Heart left ventricle (tissue), 16 donors: Measurements from ENCODE around the gene DCUN1D2. TPM values are rescaled to one million over a fixed set of nuclear protein-coding genes. Genes with fewer than 3 reads are reported as not detected.

ENCODE experiments used
- ATAC-seq, 4 donors: fragments of 200-7000 bp; cut with Tn5 transposase; one replicate each; pipeline ENCODE4 v1.9.1; 2020 to 2022; ENCODE audit warnings: moderate library complexity in 4 of 4, mild to moderate bottlenecking in 3 of 4, moderate number of reproducible peaks in 1 of 4
- DNase-seq, 5 donors: peaks; one replicate each; pipeline ENCODE4 v3.0.0-alpha.2; 2020
- H3K27ac ChIP-seq, 12 donors: fragments of 200-600 bp; sonication (generic) in 4 of 12; one replicate each; pipeline versions ENCODE4 v1.5.0 to v1.8.0; 2016 to 2022; ENCODE audit warnings: mild to moderate bottlenecking in 2 of 12
- H3K27me3 ChIP-seq, 9 donors: fragments of 200-600 bp; sonication (generic) in 2 of 9; one replicate each; pipeline versions ENCODE4 v1.5.1 to v1.8.0; 2016 to 2022; ENCODE audit warnings: mild to moderate bottlenecking in 3 of 9
- H3K36me3 ChIP-seq, 9 donors: fragments of 200-600 bp; sonication (generic) in 2 of 9; one replicate each; pipeline versions ENCODE4 v1.5.0 to v1.8.0; 2018 to 2022; ENCODE audit warnings: mild to moderate bottlenecking in 2 of 9
- H3K4me1 ChIP-seq, 12 donors: fragments of 200-600 bp; sonication (generic) in 4 of 12; one replicate each; pipeline versions ENCODE4 v1.5.0 to v1.8.0; 2016 to 2022; ENCODE audit warnings: mild to moderate bottlenecking in 3 of 12
- H3K4me3 ChIP-seq, 12 donors: fragments of 200-600 bp; sonication (generic) in 4 of 12; one replicate each; pipeline versions ENCODE4 v1.5.0 to v1.8.0; 2017 to 2022; ENCODE audit warnings: mild to moderate bottlenecking in 9 of 12, moderate library complexity in 4 of 12
- H3K9me3 ChIP-seq, 12 donors: fragments of 200-600 bp; sonication (generic) in 4 of 12; one replicate each; pipeline versions ENCODE4 v1.5.0 to v1.8.0; 2016 to 2022; ENCODE audit warnings: mild to moderate bottlenecking in 1 of 12
- CTCF ChIP-seq, 12 donors: fragments of 200-600 bp; sonication (generic) in 4 of 12; IDR thresholded peaks; one replicate each; pipeline versions ENCODE4 v1.5.0 to v1.8.0; 2018 to 2022; ENCODE audit warnings: antibody characterized with exemption in 12 of 12, mild to moderate bottlenecking in 5 of 12
- POLR2A ChIP-seq, 2 donors: fragments of 450-650 bp; IDR thresholded peaks; one replicate each; pipeline ENCODE4 v1.6.1; 2017; ENCODE audit warnings: antibody characterized with exemption in 2 of 2, mild to moderate bottlenecking in 2 of 2, moderate library complexity in 2 of 2
- WGBS, 4 donors: extraction: QIAGEN DNeasy Blood & Tissue Kit in 2 of 4; methylation state at CpG; one replicate each; pipeline versions ENCODE4 v1.1.5 to v1.1.7; 2013 to 2018; 5-methylcytosine and 5-hydroxymethylcytosine counted together
- intact Hi-C, 10 donors: fragments of 100-400 bp; cut with DNase I; formaldehyde crosslinking; loops; one replicate each; pipeline versions ENCODE4 v1.11.1 to v1.14.2; 2022
- polyA plus RNA-seq, 2 donors: library from polyadenylated mRNA; stranded (reverse); fragments of 200-250 nt; gene quantifications; one replicate each; pipeline ENCODE4 v1.2.3, GENCODE V29; 2013
- total RNA-seq, 9 donors: library from RNA; depleted of rRNA in 2 of 9; stranded (reverse); fragments of >200 nt in 2 of 9; fragmentation: NEBNext Ultra II Directional in 3 of 9; extraction: Animal tissue kit (Norgen Biotek cat#: 25700) in 3 of 9; gene quantifications; one replicate each; pipeline versions ENCODE4 v1.1.0 to v1.2.4, GENCODE V29; 2016 to 2023
- donor health status: ischemic (EF 13 %, LVEDD 7.1; RV severe dilation, severe dysfunction).
- donor health status: healthy with polysubstance abuse.
- donor health status: DM: no; HTN: yes; CAD: no.
- donor health status: DM: no; HTN: no; CAD: no.
- donor health status: ischemic (EF 25% LVEDD 6.9; RV normal size, moderate dysfunction).
- donor health status: ischemic (EF 25% LVEDD 5.7; RV mildly dilated, moderate dysfunction).
- donor health status: healthy.
- donor health status: DM: yes; HTN: yes; CAD: no.
- donor health status: ischemic (EF 35%, LVEDD 5.7; RV mildly dilated, moderate dysfunction).
- donor health status: nonischemic (EF 11% LVEDD 7.7; RV severe dilation, severe dysfunction).
- donor health status: DM: yes; HTN: yes; CAD: no.
- donor health status: PGD.
- donor health status: ischemic (EF 29% LVEDD 5.4; RV normal size, mild dysfunction).
- donor health status: nonischemic (EF 23%, LVEDD 6.1; RV moderate dilation, normal function).

The DCUN1D2 gene
- total and polyA plus RNA-seq, 11 donors = 68.7 to 247 (median 153) TPM

GRCh38 chr13:113488283-113488682, 2.2 kb downstream of the DCUN1D2 start:
- intact Hi-C loops = no loop called here
- Histone ChIP-seq H3K27ac (peak overlapping the region in 10 of 12 donors; percentile 23 to 98 (median 94)), H3K4me1 (peaks cover 0 to 78% (median 42%) of the 10 kb centered on the region in 12 donors), H3K36me3 (peaks cover 0 to 7% (median 0%) of the 10 kb centered on the region in 9 donors), H3K4me3 (peak overlapping the region in 4 of 12 donors; percentile 95 to 98 (median 98)), H3K9me3 (no peaks in the 10 kb centered on the region), H3K27me3 (no peaks in the 10 kb centered on the region)
- TF ChIP-seq CTCF (IDR thresholded peaks at IDR 0.05) (no peak), POLR2A (IDR thresholded peaks at IDR 0.05) (no peak)
- DNase-seq (no peak), ATAC-seq (no peak)
- WGBS, 4 donors = 66 to 79% (median 70%) methylated on average over 3 of the region's 3 CpGs

DNA sequence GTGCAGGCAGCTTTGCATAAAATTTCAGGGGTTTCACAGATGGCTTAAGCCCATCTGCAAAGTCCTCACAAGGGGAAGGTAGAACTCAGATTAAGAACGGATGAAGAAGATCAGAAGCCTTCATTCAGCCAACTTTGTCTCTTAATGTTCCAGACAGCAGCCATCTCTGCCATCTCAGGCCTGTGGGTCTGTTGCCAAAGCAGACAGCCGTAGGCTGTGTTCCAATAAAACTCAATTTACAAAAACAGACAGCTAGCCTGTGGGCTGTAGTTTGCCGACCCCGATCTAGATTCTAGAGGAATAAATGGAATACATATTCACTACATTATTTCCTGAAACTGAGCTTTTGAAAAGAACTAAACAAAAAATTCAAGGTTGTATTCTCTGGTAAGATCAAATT, 3.8 kb downstream of the DCUN1D2 start:
- Histone ChIP-seq H3K4me3 (no peak overlapping the region), H3K27me3 (no peaks in the 10 kb centered on the region), H3K9me3 (no peaks in the 10 kb centered on the region), H3K27ac (peak overlapping the region in 11 of 12 donors; percentile 8 to 97 (median 74)), H3K36me3 (peaks cover 0 to 9% (median 0%) of the 10 kb centered on the region in 9 donors), H3K4me1 (peaks cover 0 to 67% (median 27%) of the 10 kb centered on the region in 12 donors)
- intact Hi-C loops = no loop called here
- DNase-seq (no peak), ATAC-seq (no peak)
- TF ChIP-seq POLR2A (IDR thresholded peaks at IDR 0.05) = no peak
- no peak for TF ChIP-seq CTCF (IDR thresholded peaks at IDR 0.05)
- 41 to 57% (median 48%) methylated on average over 4 of the region's 4 CpGs for WGBS, 4 donors

DNA sequence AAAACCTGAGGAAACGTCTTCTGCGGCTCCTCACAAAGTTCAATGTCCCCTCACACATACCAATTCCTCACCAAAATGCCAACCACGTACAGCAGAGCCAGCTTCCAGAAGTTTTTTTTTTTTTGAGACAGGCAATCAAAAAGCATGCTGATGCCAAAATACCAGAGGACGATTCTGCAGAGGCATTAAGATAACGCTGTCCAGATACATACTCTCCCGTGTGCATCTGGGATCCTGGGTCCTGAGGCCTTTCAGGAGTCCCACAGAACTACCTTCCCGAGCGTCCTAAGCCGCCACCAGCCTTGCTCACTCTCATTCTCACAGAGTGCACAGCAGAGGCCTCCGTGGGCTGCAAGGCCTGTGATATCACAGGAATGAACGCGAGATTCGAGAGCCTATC, 5.0 kb downstream of the DCUN1D2 start:
- intact Hi-C loops = no loop called here
- TF ChIP-seq CTCF (IDR thresholded peaks at IDR 0.05) (no peak), POLR2A (IDR thresholded peaks at IDR 0.05) (no peak)
- H3K4me1 ChIP-seq = peaks cover 0 to 68% (median 26%) of the 10 kb centered on the region in 12 donors
- no peaks in the 10 kb centered on the region for H3K9me3 ChIP-seq
- H3K27me3 ChIP-seq = no peaks in the 10 kb centered on the region
- H3K4me3 ChIP-seq = peak overlapping the region in 5 of 12 donors; percentile 34 to 43 (median 39)
- DNase-seq (peak in 1 of 5 donors; percentile 49), ATAC-seq (peak; percentile 2 to 18 (median 9))
- H3K36me3 ChIP-seq = peaks cover 0 to 10% (median 2%) of the 10 kb centered on the region in 9 donors
- WGBS, 4 donors = 49 to 64% (median 58%) methylated on average over 13 of the region's 13 CpGs
- H3K27ac ChIP-seq = peak overlapping the region in 11 of 12 donors; percentile 8 to 97 (median 74)

DNA sequence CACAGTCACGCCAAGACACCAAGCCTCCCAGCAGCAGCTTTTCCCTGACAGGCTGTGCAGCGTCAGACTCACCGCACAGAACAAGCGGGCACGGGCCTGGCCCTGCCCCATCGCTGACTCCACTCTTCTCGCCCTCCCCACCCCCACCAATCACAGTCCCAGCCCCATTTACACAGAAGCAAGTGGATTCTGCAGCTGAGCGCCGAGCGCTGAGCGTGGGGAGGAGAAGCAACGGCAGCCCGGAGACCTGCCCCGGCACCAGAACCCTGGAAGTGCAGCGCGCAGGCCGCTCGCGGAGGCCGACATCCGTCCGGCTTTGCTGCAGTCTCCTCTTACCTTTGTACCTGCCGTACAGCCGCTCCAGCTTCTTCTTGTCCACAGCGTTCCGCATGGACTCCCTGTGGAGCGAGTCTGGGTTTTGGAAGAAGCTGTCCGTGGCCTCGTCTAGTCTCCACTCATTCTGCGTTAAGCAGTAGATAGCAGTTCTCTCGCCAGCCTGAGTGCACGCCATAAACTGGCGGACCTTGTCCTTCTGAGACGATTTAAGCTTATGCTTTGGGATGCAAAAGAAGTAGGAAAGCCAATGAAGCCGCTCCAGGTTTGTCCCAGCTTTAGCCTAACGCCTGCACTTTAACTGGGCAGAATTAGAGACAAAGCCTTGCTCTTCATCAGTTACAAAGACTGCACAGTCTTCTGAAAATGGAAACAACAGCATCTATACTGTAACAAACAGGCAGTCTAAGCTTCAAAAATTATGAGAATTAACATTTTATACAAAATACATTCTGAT, 6.8 kb downstream of the DCUN1D2 start:
- Histone ChIP-seq H3K9me3 (no peaks in the 10 kb centered on the region), H3K4me3 (peak overlapping the region in 10 of 12 donors; percentile 0 to 43 (median 36)), H3K36me3 (peaks cover 0 to 28% (median 20%) of the 10 kb centered on the region in 9 donors), H3K4me1 (peaks cover 0 to 61% (median 20%) of the 10 kb centered on the region in 12 donors), H3K27me3 (no peaks in the 10 kb centered on the region), H3K27ac (peak overlapping the region; percentile 31 to 97 (median 74))
- WGBS, 4 donors = 57 to 69% (median 66%) methylated on average over 35 to 36 of the region's 36 CpGs
- TF ChIP-seq CTCF (IDR thresholded peaks at IDR 0.05) (no peak), POLR2A (IDR thresholded peaks at IDR 0.05) (no peak)
- intact Hi-C loops = no loop called here
- peak; percentile 61 to 83 (median 72) for ATAC-seq
- DNase-seq = peak in 3 of 5 donors; percentile 50 to 71 (median 62)
